Cardiac atrium fibroblast (primary cell): ENCODE data around the gene HOXB3. TPM values are rescaled to one million over a fixed set of nuclear protein-coding genes. Genes with fewer than 3 reads are reported as not detected.

Source experiments
- total RNA-seq: library from RNA; depleted of rRNA; stranded (reverse); fragments of >200 nt; gene quantifications from 2 replicates; pipeline ENCODE4 v1.2.3, GENCODE V29; 2015

HOXB3 gene
- under 0.01 and 0.36 TPM in 2 replicates for total RNA-seq

GRCh38 chr17:48589831-48590606 lies at the start of gene HOXB3:
Gene HOXB3 (minus strand): TSS chr17:48590241. CDS start chr17:48552474, 37,767 bp downstream.

GRCh38 chr17:48626245-48627117 lies 36.4 kb upstream of the HOXB3 start, which contains the start of gene HOXB9:
Gene HOXB9 (minus strand): TSS chr17:48626358. CDS start chr17:48626269, 89 bp downstream.

GRCh38 chr17:48615047-48615962 lies 25.3 kb upstream of the HOXB3 start, which contains the start of gene HOXB8:
Gene HOXB8 (minus strand): TSS chr17:48615292. CDS start chr17:48614704, 588 bp downstream.

GRCh38 chr17:48610282-48611211 lies 20.5 kb upstream of the HOXB3 start, which contains the start of gene HOXB7:
Gene HOXB7 (minus strand): TSS chr17:48611017. CDS start chr17:48610918, 99 bp downstream.

GRCh38 chr17:48604770-48605329 lies 14.8 kb upstream of the HOXB3 start, which contains the start of gene HOXB6:
Gene HOXB6 (minus strand): TSS chr17:48604986. CDS start chr17:48598150, 6,836 bp downstream.

GRCh38 chr17:48593126-48593829 lies 3.2 kb upstream of the HOXB3 start, which contains the start of gene HOXB5:
Gene HOXB5 (minus strand): TSS chr17:48593779. CDS start chr17:48593682, 97 bp downstream.

GRCh38 chr17:48577946-48578615 lies 12.0 kb downstream of the HOXB3 start, which contains the start of gene HOXB4:
Gene HOXB4 (minus strand): TSS chr17:48578350. CDS start chr17:48578319, 31 bp downstream.

GRCh38 chr17:48545022-48545375 lies 45.0 kb downstream of the HOXB3 start, which contains the start of gene HOXB2:
Gene HOXB2 (minus strand): TSS chr17:48545109. CDS start chr17:48544911, 198 bp downstream.

GRCh38 chr17:48530887-48531272 lies 59.2 kb downstream of the HOXB3 start, which contains the start of gene HOXB1:
Gene HOXB1 (minus strand): TSS chr17:48531011. CDS start chr17:48530904, 107 bp downstream.

Other genes with a start within 250 kb of the HOXB3 start
- gene SKAP1, start 160.0 kb downstream of the HOXB3 start, total RNA-seq = not detected in 2 replicates
- not detected in 2 replicates for gene HOXB1, start 59.2 kb downstream of the HOXB3 start, total RNA-seq
- 2.1 and 6.9 TPM in 2 replicates for gene HOXB2, start 45.1 kb downstream of the HOXB3 start, total RNA-seq
- not detected in 2 replicates for gene HOXB4, start 11.9 kb downstream of the HOXB3 start, total RNA-seq
- not detected in 2 replicates for gene HOXB5, start 3.5 kb upstream of the HOXB3 start, total RNA-seq
- not detected in 2 replicates for gene HOXB6, start 14.7 kb upstream of the HOXB3 start, total RNA-seq
- gene HOXB7, start 20.8 kb upstream of the HOXB3 start, total RNA-seq = not detected in 2 replicates
- not detected in 2 replicates for gene HOXB8, start 25.1 kb upstream of the HOXB3 start, total RNA-seq
- gene HOXB9, start 36.1 kb upstream of the HOXB3 start, total RNA-seq = not detected in 2 replicates
- gene PRAC1, start 132.3 kb upstream of the HOXB3 start, total RNA-seq = not detected in 2 replicates
- gene PRAC2, start 132.9 kb upstream of the HOXB3 start, total RNA-seq = not detected in 2 replicates
- gene HOXB13, start 138.5 kb upstream of the HOXB3 start, total RNA-seq = not detected in 2 replicates
- gene TTLL6, start 227.0 kb upstream of the HOXB3 start, total RNA-seq = 0.16 TPM in 1 of 2 replicates, not detected in the other
- 36.0 and 67.0 TPM in 2 replicates for gene CALCOCO2, start 240.8 kb upstream of the HOXB3 start, total RNA-seq